ENCODE results near the gene GNA15.
"Not testable (repeated sequence)": the region's sequence is repeated elsewhere in the genome, so short reads cannot be mapped to it uniquely, and the experiment has no call there.

Gene GNA15

GRCh38 chr19:3190921-3191805, 55.3 kb downstream of the GNA15 start:
- DNase-seq (ENCODE audit: low read depth): no peak

- not testable (repeated sequence) for DNase-seq (ENCODE audit: low read depth)
Measured at GRCh38 chr19:3191806-3192104, 55.9 kb downstream of the GNA15 start.

GRCh38 chr19:3192228-3192635, 56.4 kb downstream of the GNA15 start:
- no peak for DNase-seq (ENCODE audit: low read depth)

GRCh38 chr19:3192684-3193083, 56.9 kb downstream of the GNA15 start:
- no peak for DNase-seq (ENCODE audit: low read depth)

GRCh38 chr19:3193256-3194105, 57.6 kb downstream of the GNA15 start:
- DNase-seq (ENCODE audit: low read depth): no peak

GRCh38 chr19:3194106-3195087, 58.6 kb downstream of the GNA15 start:
- DNase-seq (ENCODE audit: low read depth): no peak

GRCh38 chr19:3196064-3196932, 60.5 kb downstream of the GNA15 start:
- DNase-seq (ENCODE audit: low read depth): no peak

- DNase-seq (ENCODE audit: low read depth): no peak
Measured at GRCh38 chr19:3196933-3197205, 61.0 kb downstream of the GNA15 start.

- DNase-seq (ENCODE audit: low read depth): no peak
Measured at GRCh38 chr19:3198901-3199700, 63.3 kb downstream of the GNA15 start.

- DNase-seq (ENCODE audit: low read depth): no peak
Measured at GRCh38 chr19:3201072-3201700, 65.4 kb downstream of the GNA15 start.

GRCh38 chr19:3201911-3202310, 66.1 kb downstream of the GNA15 start:
- no peak for DNase-seq (ENCODE audit: low read depth)

- no peak for DNase-seq (ENCODE audit: low read depth)
Measured at GRCh38 chr19:3202346-3202745, 66.5 kb downstream of the GNA15 start.

- not testable (repeated sequence) for DNase-seq (ENCODE audit: low read depth)
Measured at GRCh38 chr19:3202895-3203294, 67.1 kb downstream of the GNA15 start.

- DNase-seq (ENCODE audit: low read depth): no peak
Measured at GRCh38 chr19:3203805-3204645, 68.2 kb downstream of the GNA15 start.

GRCh38 chr19:3204646-3205275, 68.9 kb downstream of the GNA15 start:
- DNase-seq (ENCODE audit: low read depth): no peak

GRCh38 chr19:3206216-3206953, 70.6 kb downstream of the GNA15 start:
- DNase-seq (ENCODE audit: low read depth): no peak

GRCh38 chr19:3207461-3208242, 71.8 kb downstream of the GNA15 start:
- DNase-seq (ENCODE audit: low read depth): no peak
